PC-9 (cell line): ENCODE results near the gene KLC1. TPM values are rescaled to one million over a fixed set of nuclear protein-coding genes. Genes with fewer than 3 reads are reported as not detected.

Source experiments
- BruUV-seq: library from RNA; stranded (reverse); fragments of 400-500 nt; replicated peaks from 2 replicates; lab custom pipeline; 2021; lab: Mats Ljungman, UMichigan
- CTCF ChIA-PET: fragments of 300-600 bp; sonication (Branson Sonifier 250); formaldehyde crosslinking; loops from one replicate; lab custom pipeline; 2022; ENCODE audit warnings: antibody characterized with exemption; lab: Charles Lee
- POLR2A ChIA-PET: fragments of 300-600 bp; sonication (Branson Sonifier 250); formaldehyde crosslinking; loops from one replicate; lab custom pipeline; 2022; ENCODE audit warnings: antibody characterized with exemption; ENCODE audit not compliant: unreplicated experiment; lab: Charles Lee
- DNase-seq, 2 experiments: peaks; one replicate each; pipeline versions ENCODE4 v3.0.0 to v3.0.0-alpha.2; 2015 to 2022; ENCODE audit warnings: mixed read lengths in 1 of 2
- H2AFZ ChIP-seq: fragments of 200-600 bp; sonication (generic); 2 replicates; pipeline ENCODE4 v1.8.1; 2017; ENCODE audit warnings: antibody characterized with exemption
- H3F3A ChIP-seq: fragments of 200-600 bp; sonication (generic); 2 replicates; pipeline ENCODE4 v1.8.1; 2017; ENCODE audit warnings: antibody characterized with exemption, mild to moderate bottlenecking, low read depth; ENCODE audit not compliant: insufficient read depth
- H3K27ac ChIP-seq: fragments of 200-600 bp; sonication (generic); 2 replicates; pipeline ENCODE4 v1.6.1; 2016; ENCODE audit warnings: mixed run types
- H3K27me3 ChIP-seq: fragments of 200-600 bp; sonication (generic); 2 replicates; pipeline ENCODE4 v1.6.1; 2016; ENCODE audit warnings: low read depth, mixed run types; ENCODE audit not compliant: insufficient read depth
- H3K36me3 ChIP-seq: fragments of 200-600 bp; sonication (generic); 2 replicates; pipeline ENCODE4 v1.6.1; 2016; ENCODE audit warnings: low read depth, mixed run types
- H3K4me1 ChIP-seq: fragments of 200-600 bp; sonication (generic); replicated peaks from 2 replicates; pipeline ENCODE4 v1.6.1; 2016; ENCODE audit warnings: mixed run types; ENCODE audit not compliant: insufficient read depth
- H3K4me2 ChIP-seq: fragments of 200-600 bp; sonication (generic); 2 replicates; pipeline ENCODE4 v1.6.1; 2017; ENCODE audit warnings: mixed run types
- H3K4me3 ChIP-seq: fragments of 200-600 bp; sonication (generic); 2 replicates; pipeline ENCODE4 v1.6.1; 2016; ENCODE audit warnings: mixed run types
- H3K79me2 ChIP-seq: fragments of 200-600 bp; sonication (generic); 2 replicates; pipeline ENCODE4 v1.6.1; 2017; ENCODE audit warnings: low read depth, mixed run types
- H3K9me2 ChIP-seq: fragments of 200-600 bp; sonication (generic); 2 replicates; pipeline ENCODE4 v1.8.1; 2017; ENCODE audit warnings: mild to moderate bottlenecking; ENCODE audit not compliant: insufficient read depth
- H3K9me3 ChIP-seq: fragments of 200-600 bp; sonication (generic); 2 replicates; pipeline ENCODE4 v1.8.1; 2016; ENCODE audit warnings: low read depth; ENCODE audit not compliant: insufficient read depth
- H4K20me1 ChIP-seq: fragments of 200-600 bp; sonication (generic); 2 replicates; pipeline ENCODE4 v1.8.1; 2017; ENCODE audit not compliant: insufficient read depth
- CTCF ChIP-seq: fragments of 200-600 bp; sonication (generic); conservative IDR thresholded peaks from 2 replicates; pipeline ENCODE4 v1.6.1; 2017; ENCODE audit warnings: mixed run types, antibody characterized with exemption, mild to moderate bottlenecking, moderate library complexity
- EZH2 ChIP-seq: fragments of 200-600 bp; sonication (generic); IDR thresholded peaks from 2 replicates; pipeline ENCODE4 v1.8.0; 2017; ENCODE audit warnings: antibody characterized with exemption, low read depth
- intact Hi-C: fragments of 100-400 bp; cut with micrococcal nuclease; formaldehyde crosslinking; loops from one replicate; pipeline ENCODE4 v1.10.0; 2022; ENCODE audit not compliant: unreplicated experiment
- total RNA-seq: library from RNA; stranded (reverse); gene quantifications from 2 replicates; pipeline ENCODE4 v1.2.3, GENCODE V29; 2021

Gene KLC1
- total RNA-seq, 1 experiment from 2014 or later: 254 TPM

- Histone ChIP-seq H3K9me2 (no peaks in the 10 kb centered on the region), H3K27ac (no peak overlapping the region), H3K4me1 (no peaks in the 10 kb centered on the region), H3K4me2 (no peak overlapping the region), H3F3A (no peaks in the 10 kb centered on the region), H3K27me3 (no peaks in the 10 kb centered on the region), H4K20me1 (no peaks in the 10 kb centered on the region), H3K4me3 (no peak overlapping the region), H3K9me3 (no peaks in the 10 kb centered on the region), H3K79me2 (no peaks in the 10 kb centered on the region), H2AFZ (no peak overlapping the region), H3K36me3 (no peaks in the 10 kb centered on the region)
- intact Hi-C loops: no loop called here
- BruUV-seq: no TSS peak
- no peak for TF ChIP-seq CTCF
- no peak for TF ChIP-seq EZH2
- no peak for DNase-seq
- CTCF ChIA-PET: no interaction called here
- POLR2A ChIA-PET: interaction anchor here (0.8 kb wide), 1 partner anchor 25 kb away, joined by 5 read pairs; no protein-coding TSS in a partner anchor
These were observed 113.7 kb downstream of the KLC1 start for GRCh38 chr14:103742499-103743255.

- Histone ChIP-seq H3K36me3 (no peaks in the 10 kb centered on the region), H2AFZ (no peak overlapping the region), H3K4me1 (no peaks in the 10 kb centered on the region), H3K27me3 (no peaks in the 10 kb centered on the region), H3K79me2 (no peaks in the 10 kb centered on the region), H4K20me1 (no peaks in the 10 kb centered on the region), H3K27ac (no peak overlapping the region), H3K9me2 (no peaks in the 10 kb centered on the region), H3K4me3 (no peak overlapping the region), H3K9me3 (no peaks in the 10 kb centered on the region), H3F3A (no peaks in the 10 kb centered on the region), H3K4me2 (no peak overlapping the region)
- ChIA-PET CTCF (interaction anchor here (0.6 kb wide), 1 partner anchor 27 kb away, joined by 3 read pairs; no protein-coding TSS in a partner anchor), POLR2A (interaction anchor here (0.5 to 0.8 kb wide), 2 partner anchors 12 to 23 kb away, joined by 5 read pairs; no protein-coding TSS in a partner anchor)
- TF ChIP-seq EZH2: no peak
- TF ChIP-seq CTCF: no peak
- intact Hi-C loops: no loop called here
- no peak for DNase-seq
- BruUV-seq: no TSS peak
These were observed 114.7 kb downstream of the KLC1 start for GRCh38 chr14:103743691-103744090.

GRCh38 chr14:103744621-103745395 is 115.8 kb downstream of the KLC1 start:
- H3K4me2 ChIP-seq: no peak overlapping the region
- H3K27ac ChIP-seq: no peak overlapping the region
- no peaks in the 10 kb centered on the region for H3K9me2 ChIP-seq
- no peaks in the 10 kb centered on the region for H4K20me1 ChIP-seq
- no peak overlapping the region for H3K4me3 ChIP-seq
- no peaks in the 10 kb centered on the region for H3K4me1 ChIP-seq
- TF ChIP-seq CTCF (no peak), EZH2 (no peak)
- no peaks in the 10 kb centered on the region for H3K79me2 ChIP-seq
- BruUV-seq: no TSS peak
- H3F3A ChIP-seq: no peaks in the 10 kb centered on the region
- no peak for DNase-seq
- H2AFZ ChIP-seq: no peak overlapping the region
- ChIA-PET CTCF (no interaction called here), POLR2A (interaction anchor here (0.5 to 0.6 kb wide), 2 partner anchors 24 to 144 kb away, joined by 8 to 9 read pairs; no protein-coding TSS in a partner anchor)
- H3K9me3 ChIP-seq: no peaks in the 10 kb centered on the region
- no peaks in the 10 kb centered on the region for H3K27me3 ChIP-seq
- no peaks in the 10 kb centered on the region for H3K36me3 ChIP-seq
- intact Hi-C loops: no loop called here
